ENCODE measurements around the gene LRRN4CL. TPM values are rescaled to one million over a fixed set of nuclear protein-coding genes. Genes with fewer than 3 reads are reported as not detected.

LRRN4CL gene
- total and polyA plus RNA-seq, 2 of the 8 experiments (the other 6 are each of a cell fraction or from before 2014, with no cell fraction given) = 0.05 to 0.26 TPM

GRCh38 chr11:62673196-62673525 lies 16.2 kb downstream of the LRRN4CL start:
- Histone ChIP-seq H3K4me3 (ENCODE audit: extremely low read depth in 1 of 4, insufficient read depth in 2 of 4, low read depth in 3 of 4, low read length in 4 of 4) (peak overlapping the region in 2 of 4 experiments; percentile 88 to 96; a peak in 2 of 8 replicates), H4K91ac (replicated peaks; ENCODE audit: insufficient read length, low read length) (no peak overlapping the region), H3K36me3 (ENCODE audit: control insufficient read depth in 2 of 4, insufficient read depth in 4 of 4, low read length in 3 of 4) (peaks cover 5 to 29% (median 9%) of the 10 kb centered on the region in 4 experiments; a peak in 5 of 8 replicates), H2BK5ac (ENCODE audit: low read depth, low read length) (no peak overlapping the region), H3K4me2 (ENCODE audit: insufficient read depth in 1 of 2, low read depth in 2 of 2, low read length in 2 of 2) (peak overlapping the region in 1 of 2 experiments; percentile 90; a peak in 2 of 4 replicates), H2BK120ac (replicated peaks; ENCODE audit: low read depth, low read length) (no peak overlapping the region), H3K4me1 (replicated peaks in 1 of 4; ENCODE audit: control insufficient read depth in 3 of 4, insufficient read depth in 4 of 4, low read length in 3 of 4) (peaks cover 3 to 8% (median 5%) of the 10 kb centered on the region in 4 experiments; a peak in 6 of 7 replicates), H4K8ac (ENCODE audit: extremely low read depth, insufficient read depth, low read length) (no peak overlapping the region), H2AFZ (ENCODE audit: low read length) (no peak overlapping the region), H3K79me1 (ENCODE audit: low read depth, low read length) (peaks cover 6% of the 10 kb centered on the region; the same call in 1 of the 2 replicates), H2BK20ac (ENCODE audit: low read length) (no peak overlapping the region), H3K9me3 (ENCODE audit: insufficient read depth in 2 of 2, low read depth in 1 of 2, low read length in 1 of 2) (no peaks in the 10 kb centered on the region), H3K14ac (ENCODE audit: insufficient read length) (no peak overlapping the region), H3K23ac (ENCODE audit: insufficient read length) (no peak overlapping the region), H3K18ac (ENCODE audit: extremely low read depth, low read length) (no peak overlapping the region), H3K9ac (replicated peaks in 1 of 4; ENCODE audit: extremely low read depth in 1 of 4, low read depth in 3 of 4, low read length in 3 of 4) (no peak overlapping the region), H3K27me3 (replicated peaks in 1 of 4; ENCODE audit: control insufficient read depth in 3 of 4, extremely low read depth in 1 of 4, insufficient read depth in 3 of 4, low read length in 3 of 4) (no peaks in the 10 kb centered on the region), H3K79me2 (ENCODE audit: control insufficient read depth in 1 of 2, insufficient read depth in 2 of 2, low read length in 2 of 2) (peaks cover 0 to 17% of the 10 kb centered on the region in 2 experiments; a peak in 2 of 4 replicates), H2BK15ac (ENCODE audit: low read length) (no peak overlapping the region), H4K5ac (ENCODE audit: insufficient read length, low read depth, low read length) (no peak overlapping the region), H3K56ac (replicated peaks; ENCODE audit: insufficient read length, low read depth, low read length) (no peak overlapping the region), H2AK5ac (ENCODE audit: low read depth, low read length) (no peak overlapping the region), H2BK12ac (ENCODE audit: low read depth, low read length) (no peak overlapping the region), H3K27ac (ENCODE audit: low read depth, low read length) (no peak overlapping the region), H3K23me2 (ENCODE audit: low read depth, low read length) (peaks cover 12% of the 10 kb centered on the region), H4K20me1 (replicated peaks in 1 of 2; ENCODE audit: control insufficient read depth in 1 of 2, insufficient read depth in 2 of 2, low read length in 2 of 2) (peaks cover 0 to 1% of the 10 kb centered on the region in 2 experiments), H3K4ac (replicated peaks; ENCODE audit: insufficient read length, low read depth, low read length) (no peak overlapping the region)
- CTCF ChIA-PET (ENCODE audit: partially characterized antibody) = interaction anchor here (0.6 to 1.2 kb wide), 3 partner anchors 96 to 1478 kb away, joined by 3 read pairs; no protein-coding TSS in a partner anchor
- FAIRE-seq (no peak), DNase-seq (ENCODE audit: low read depth in 1 of 2, low spot score in 2 of 2) (no peak)
- POLR2A ChIA-PET (ENCODE audit: partially characterized antibody) = interaction anchor here (0.9 to 61.4 kb wide), 8 partner anchors 13 to 168 kb away, joined by 3 to 2041 read pairs (median 15); partner anchors contain the start of genes BSCL2, C11orf98, CSKMT and EEF1G
- WGBS, 2 experiments (ENCODE audit: extremely low coverage in 1 of 2, insufficient coverage in 1 of 2, insufficient read length in 1 of 2, insufficient replicate concordance in 2 of 2, low coverage in 1 of 2, low lambda C conversion rate in 2 of 2, missing lambda C conversion rate in 1 of 2) = 97% methylated on average over 2 of the region's 2 CpGs; no CpG with 5 or more reads in 1 of the 2 experiments
- no peak for TF ChIP-seq BCL11A (IDR thresholded peaks at IDR 0.05; ENCODE audit: low read depth in 2 of 2, low read length in 2 of 2)
- no peak for TF ChIP-seq RAD21 (IDR thresholded peaks at IDR 0.05 in 1 of 2, conservative IDR thresholded peaks at IDR 0.05 in 1 of 2; ENCODE audit: low read depth in 2 of 2, low read length in 2 of 2)
- TF ChIP-seq USF2 (IDR thresholded peaks at IDR 0.05; ENCODE audit: low read length) = no peak
- no peak for TF ChIP-seq SP2 (IDR thresholded peaks at IDR 0.05; ENCODE audit: low read length)
- TF ChIP-seq EP300 (IDR thresholded peaks at IDR 0.05; ENCODE audit: borderline replicate concordance in 1 of 2, low read depth in 2 of 2, low read length in 2 of 2) = no peak
- TF ChIP-seq CBX5 (IDR thresholded peaks at IDR 0.05; ENCODE audit: low read depth, low read length) = no peak
- TF ChIP-seq SIN3A (conservative IDR thresholded peaks at IDR 0.05 in 1 of 2, IDR thresholded peaks at IDR 0.05 in 1 of 2; ENCODE audit: low read depth in 1 of 2, low read length in 2 of 2) = no peak
- TF ChIP-seq KDM1A (IDR thresholded peaks at IDR 0.05; ENCODE audit: borderline replicate concordance, low read length) = no peak
- TF ChIP-seq SIRT6 (IDR thresholded peaks at IDR 0.05; ENCODE audit: low read length) = no peak
- no peak for TF ChIP-seq KDM4A (IDR thresholded peaks at IDR 0.05; ENCODE audit: low read depth, low read length, severe bottlenecking)
- no peak for TF ChIP-seq CBX8 (IDR thresholded peaks at IDR 0.05; ENCODE audit: borderline replicate concordance, low read depth, low read length)
- no peak for TF ChIP-seq TAF7 (optimal IDR thresholded peaks at IDR 0.05; ENCODE audit: borderline replicate concordance, low read depth, low read length)

Measured in H1 (cell line).